Measurements from ENCODE around the gene ARHGAP23.

The ARHGAP23 gene

GRCh38 chr17:38542286-38542685 is 114.0 kb downstream of the ARHGAP23 start:
- DNase-seq (ENCODE audit: insufficient read length, low spot score) (no peak), FAIRE-seq (no peak)
- TF ChIP-seq POLR2A (IDR thresholded peaks at IDR 0.05; ENCODE audit: low read depth, low read length) (no peak), TAF1 (IDR thresholded peaks at IDR 0.05; ENCODE audit: low read depth, low read length) (no peak), POU2F2 (IDR thresholded peaks at IDR 0.05; ENCODE audit: low read depth, low read length) (no peak), SPI1 (IDR thresholded peaks at IDR 0.05; ENCODE audit: low read depth, low read length) (no peak), POLR2AphosphoS5 (IDR thresholded peaks at IDR 0.05; ENCODE audit: low read depth, low read length) (no peak), PAX5 (IDR thresholded peaks at IDR 0.05; ENCODE audit: insufficient read depth, low read length, severe bottlenecking) (no peak)

GRCh38 chr17:38543403-38544174 is 115.3 kb downstream of the ARHGAP23 start:
- no peak for FAIRE-seq
- no peak for TF ChIP-seq POLR2A (IDR thresholded peaks at IDR 0.05; ENCODE audit: low read depth, low read length)
- no peak for TF ChIP-seq SPI1 (IDR thresholded peaks at IDR 0.05; ENCODE audit: low read depth, low read length)
- TF ChIP-seq PAX5 (IDR thresholded peaks at IDR 0.05; ENCODE audit: insufficient read depth, low read length, severe bottlenecking) = no peak
- no peak for TF ChIP-seq TAF1 (IDR thresholded peaks at IDR 0.05; ENCODE audit: low read depth, low read length)
- TF ChIP-seq POLR2AphosphoS5 (IDR thresholded peaks at IDR 0.05; ENCODE audit: low read depth, low read length) = no peak
- no peak for TF ChIP-seq POU2F2 (IDR thresholded peaks at IDR 0.05; ENCODE audit: low read depth, low read length)
- no peak for DNase-seq (ENCODE audit: insufficient read length, low spot score)

GRCh38 chr17:38544175-38544838 is 116.0 kb downstream of the ARHGAP23 start:
- DNase-seq (ENCODE audit: insufficient read length, low spot score) (no peak), FAIRE-seq (no peak)
- TF ChIP-seq POLR2A (IDR thresholded peaks at IDR 0.05; ENCODE audit: low read depth, low read length) = no peak
- no peak for TF ChIP-seq SPI1 (IDR thresholded peaks at IDR 0.05; ENCODE audit: low read depth, low read length)
- TF ChIP-seq POU2F2 (IDR thresholded peaks at IDR 0.05; ENCODE audit: low read depth, low read length) = no peak
- no peak for TF ChIP-seq PAX5 (IDR thresholded peaks at IDR 0.05; ENCODE audit: insufficient read depth, low read length, severe bottlenecking)
- no peak for TF ChIP-seq TAF1 (IDR thresholded peaks at IDR 0.05; ENCODE audit: low read depth, low read length)
- no peak for TF ChIP-seq POLR2AphosphoS5 (IDR thresholded peaks at IDR 0.05; ENCODE audit: low read depth, low read length)

GRCh38 chr17:38544839-38545209 is 116.6 kb downstream of the ARHGAP23 start:
- TF ChIP-seq POLR2AphosphoS5 (IDR thresholded peaks at IDR 0.05; ENCODE audit: low read depth, low read length) (no peak), SPI1 (IDR thresholded peaks at IDR 0.05; ENCODE audit: low read depth, low read length) (no peak), POU2F2 (IDR thresholded peaks at IDR 0.05; ENCODE audit: low read depth, low read length) (no peak)
- no peak for DNase-seq (ENCODE audit: insufficient read length, low spot score)
- no peak for FAIRE-seq

- FAIRE-seq (no peak), DNase-seq (ENCODE audit: insufficient read length, low spot score) (no peak)
- TF ChIP-seq POLR2AphosphoS5 (IDR thresholded peaks at IDR 0.05; ENCODE audit: low read depth, low read length) (no peak), POU2F2 (IDR thresholded peaks at IDR 0.05; ENCODE audit: low read depth, low read length) (no peak), POLR2A (IDR thresholded peaks at IDR 0.05; ENCODE audit: low read depth, low read length) (no peak), TAF1 (IDR thresholded peaks at IDR 0.05; ENCODE audit: low read depth, low read length) (no peak), PAX5 (IDR thresholded peaks at IDR 0.05; ENCODE audit: insufficient read depth, low read length, severe bottlenecking) (no peak), SPI1 (IDR thresholded peaks at IDR 0.05; ENCODE audit: low read depth, low read length) (no peak)
These were observed 117.4 kb downstream of the ARHGAP23 start for GRCh38 chr17:38545531-38546225.

GRCh38 chr17:38546396-38546795 is 118.1 kb downstream of the ARHGAP23 start:
- TF ChIP-seq POLR2A (IDR thresholded peaks at IDR 0.05; ENCODE audit: low read depth, low read length) = no peak
- no peak for TF ChIP-seq POU2F2 (IDR thresholded peaks at IDR 0.05; ENCODE audit: low read depth, low read length)
- no peak for TF ChIP-seq PAX5 (IDR thresholded peaks at IDR 0.05; ENCODE audit: insufficient read depth, low read length, severe bottlenecking)
- TF ChIP-seq POLR2AphosphoS5 (IDR thresholded peaks at IDR 0.05; ENCODE audit: low read depth, low read length) = no peak
- TF ChIP-seq SPI1 (IDR thresholded peaks at IDR 0.05; ENCODE audit: low read depth, low read length) = no peak
- no peak for TF ChIP-seq TAF1 (IDR thresholded peaks at IDR 0.05; ENCODE audit: low read depth, low read length)
- DNase-seq (ENCODE audit: insufficient read length, low spot score) (no peak), FAIRE-seq (no peak)

GRCh38 chr17:38547444-38547843 is 119.2 kb downstream of the ARHGAP23 start:
- no peak for FAIRE-seq
- no peak for DNase-seq (ENCODE audit: insufficient read length, low spot score)
- TF ChIP-seq POU2F2 (IDR thresholded peaks at IDR 0.05; ENCODE audit: low read depth, low read length) = no peak
- no peak for TF ChIP-seq POLR2AphosphoS5 (IDR thresholded peaks at IDR 0.05; ENCODE audit: low read depth, low read length)
- no peak for TF ChIP-seq SPI1 (IDR thresholded peaks at IDR 0.05; ENCODE audit: low read depth, low read length)
- TF ChIP-seq TAF1 (IDR thresholded peaks at IDR 0.05; ENCODE audit: low read depth, low read length) = no peak
- TF ChIP-seq PAX5 (IDR thresholded peaks at IDR 0.05; ENCODE audit: insufficient read depth, low read length, severe bottlenecking) = no peak
- no peak for TF ChIP-seq POLR2A (IDR thresholded peaks at IDR 0.05; ENCODE audit: low read depth, low read length)

GRCh38 chr17:38549285-38549684 is 121.0 kb downstream of the ARHGAP23 start:
- no peak for FAIRE-seq
- no peak for TF ChIP-seq POLR2AphosphoS5 (IDR thresholded peaks at IDR 0.05; ENCODE audit: low read depth, low read length)
- TF ChIP-seq PAX5 (IDR thresholded peaks at IDR 0.05; ENCODE audit: insufficient read depth, low read length, severe bottlenecking) = no peak
- TF ChIP-seq POU2F2 (IDR thresholded peaks at IDR 0.05; ENCODE audit: low read depth, low read length) = no peak
- TF ChIP-seq TAF1 (IDR thresholded peaks at IDR 0.05; ENCODE audit: low read depth, low read length) = no peak
- no peak for TF ChIP-seq POLR2A (IDR thresholded peaks at IDR 0.05; ENCODE audit: low read depth, low read length)
- TF ChIP-seq SPI1 (IDR thresholded peaks at IDR 0.05; ENCODE audit: low read depth, low read length) = no peak

GRCh38 chr17:38550661-38551060 is 122.4 kb downstream of the ARHGAP23 start:
- FAIRE-seq (no peak), DNase-seq (ENCODE audit: insufficient read length, low spot score) (no peak)

More at GRCh38 chr17:38549285-38549684, 121.0 kb downstream of the ARHGAP23 start:
- DNase-seq (ENCODE audit: insufficient read length, low spot score) = no peak

More at GRCh38 chr17:38550661-38551060, 122.4 kb downstream of the ARHGAP23 start:
- TF ChIP-seq SPI1 (IDR thresholded peaks at IDR 0.05; ENCODE audit: low read depth, low read length) = no peak
- no peak for TF ChIP-seq POLR2A (IDR thresholded peaks at IDR 0.05; ENCODE audit: low read depth, low read length)
- TF ChIP-seq PAX5 (IDR thresholded peaks at IDR 0.05; ENCODE audit: insufficient read depth, low read length, severe bottlenecking) = no peak
- no peak for TF ChIP-seq TAF1 (IDR thresholded peaks at IDR 0.05; ENCODE audit: low read depth, low read length)
- no peak for TF ChIP-seq POLR2AphosphoS5 (IDR thresholded peaks at IDR 0.05; ENCODE audit: low read depth, low read length)
- TF ChIP-seq POU2F2 (IDR thresholded peaks at IDR 0.05; ENCODE audit: low read depth, low read length) = no peak
